NCI-H1092 (cell line): ENCODE results near the gene SESN1.

ENCODE experiments used
- DNase-seq: peaks from one replicate; lab custom pipeline; 2025; lab: John Stamatoyannopoulos, UW

SESN1 gene

DNA sequence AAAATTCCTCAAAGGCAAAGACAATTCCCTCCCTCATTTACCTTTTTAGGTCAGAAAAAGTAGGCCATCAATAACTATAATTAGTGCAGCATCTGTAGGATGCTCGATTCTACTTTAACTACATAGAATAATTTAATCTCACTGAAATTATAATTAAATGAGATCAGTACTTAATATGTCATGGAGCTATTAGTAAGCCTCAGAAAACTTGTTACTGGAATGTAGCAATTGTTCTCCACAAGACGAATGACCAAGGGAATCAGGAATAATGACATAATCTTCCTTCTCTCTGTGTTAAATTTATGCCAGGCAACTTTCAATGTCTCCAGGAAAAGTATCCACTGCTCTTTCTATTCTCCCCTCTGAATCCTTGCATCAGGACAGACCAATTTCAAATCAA lies 34.1 kb downstream of the SESN1 start:
- DNase-seq: no peak

DNA sequence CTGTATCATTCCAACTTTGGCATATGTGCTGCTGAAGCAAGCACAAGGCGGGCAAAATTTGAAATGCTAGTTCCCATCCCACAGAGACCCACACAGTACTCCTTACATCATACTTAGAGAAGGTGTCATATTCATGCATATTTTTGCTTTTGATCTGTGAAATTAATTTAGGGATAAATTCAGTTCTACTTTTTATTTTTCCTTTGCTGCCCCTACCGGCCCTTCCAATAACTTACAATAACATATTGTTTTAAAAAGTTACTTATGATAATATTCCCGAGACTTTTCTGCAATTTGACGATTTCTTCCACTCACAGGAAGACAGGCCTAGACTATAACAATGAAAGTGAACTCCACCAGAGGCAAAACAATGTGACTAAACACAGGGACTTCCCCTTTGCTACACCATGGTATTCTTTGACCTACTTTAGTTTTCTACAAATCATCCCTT lies 35.0 kb downstream of the SESN1 start:
- DNase-seq: no peak

DNA sequence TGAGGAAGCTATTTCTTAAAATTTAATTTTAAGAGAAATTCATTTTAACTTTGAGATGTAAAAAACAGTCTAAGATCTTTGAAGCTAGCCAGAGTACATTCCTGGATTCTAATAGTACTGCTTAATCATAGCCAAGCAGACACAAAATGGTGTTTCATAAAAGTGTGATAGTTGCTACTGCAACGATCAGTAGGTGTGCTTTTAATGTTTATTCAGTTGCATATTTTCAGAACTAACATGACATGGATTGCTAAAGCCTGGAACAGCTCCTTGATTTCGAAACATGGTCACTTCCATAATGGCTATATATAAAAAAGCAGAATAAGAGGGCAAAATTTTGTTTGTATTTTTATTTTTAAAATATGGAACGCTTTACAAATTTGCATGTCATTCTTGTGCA lies 35.5 kb downstream of the SESN1 start:
- no peak for DNase-seq

DNA sequence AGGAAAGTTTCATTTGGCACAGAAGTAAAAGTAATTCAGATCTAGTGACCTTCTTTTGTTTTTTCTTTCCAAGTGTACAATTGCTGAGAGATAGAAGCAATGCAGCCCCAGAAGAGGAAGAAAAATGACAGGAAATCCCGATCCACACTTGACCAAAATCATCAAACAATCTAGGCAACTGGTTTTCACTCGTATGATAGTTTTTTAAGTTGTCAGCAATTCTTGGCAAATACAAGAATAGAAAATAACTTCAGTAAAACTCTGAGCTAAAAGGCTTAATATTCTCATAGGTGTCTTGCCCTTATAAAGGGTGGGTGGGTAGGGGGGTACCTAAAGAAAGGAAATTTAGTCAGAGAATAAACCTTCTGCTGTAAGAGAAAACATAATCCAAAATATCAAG lies 36.0 kb downstream of the SESN1 start:
- no peak for DNase-seq

DNA sequence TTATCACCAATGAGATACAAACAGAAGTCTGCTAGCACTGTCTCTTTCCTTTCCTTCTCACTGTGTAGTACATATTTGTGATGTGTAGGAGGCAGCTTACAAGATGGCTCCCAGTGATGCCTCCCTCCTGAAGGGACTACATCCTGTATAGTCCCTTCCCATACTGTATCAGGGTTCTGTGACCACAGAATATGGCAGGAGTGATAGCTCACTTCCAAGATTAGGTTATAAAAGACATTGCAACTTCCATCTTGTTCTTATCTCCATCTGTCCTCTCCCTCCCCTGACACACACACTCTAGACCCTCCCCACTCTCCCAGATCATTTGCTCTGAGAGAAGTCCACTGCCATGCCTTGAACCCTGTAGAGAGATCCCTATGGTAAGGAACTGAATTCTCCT lies 38.0 kb downstream of the SESN1 start:
- DNase-seq: no peak

DNA sequence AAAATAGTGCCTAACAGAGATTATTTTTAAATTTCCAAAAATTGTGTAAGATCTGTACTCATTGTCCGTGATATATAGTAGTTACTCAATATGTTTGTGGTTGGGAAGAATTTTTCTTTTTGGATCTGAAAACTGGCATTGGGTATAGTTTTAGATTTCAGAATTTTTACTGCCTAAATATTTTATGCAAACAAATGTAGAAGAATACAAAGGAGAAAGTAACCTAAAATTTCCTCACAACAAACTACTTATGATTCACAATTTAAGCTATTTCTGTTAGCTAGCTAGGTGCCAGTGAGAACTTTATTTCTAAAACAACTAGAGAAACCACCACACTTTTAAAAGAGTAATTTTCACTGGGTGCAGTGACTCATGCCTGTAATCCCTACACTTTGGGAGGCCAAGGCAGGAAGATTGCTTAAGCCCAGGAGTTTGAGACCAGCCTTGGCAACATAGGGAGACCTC lies 38.8 kb downstream of the SESN1 start:
- no peak for DNase-seq

DNA sequence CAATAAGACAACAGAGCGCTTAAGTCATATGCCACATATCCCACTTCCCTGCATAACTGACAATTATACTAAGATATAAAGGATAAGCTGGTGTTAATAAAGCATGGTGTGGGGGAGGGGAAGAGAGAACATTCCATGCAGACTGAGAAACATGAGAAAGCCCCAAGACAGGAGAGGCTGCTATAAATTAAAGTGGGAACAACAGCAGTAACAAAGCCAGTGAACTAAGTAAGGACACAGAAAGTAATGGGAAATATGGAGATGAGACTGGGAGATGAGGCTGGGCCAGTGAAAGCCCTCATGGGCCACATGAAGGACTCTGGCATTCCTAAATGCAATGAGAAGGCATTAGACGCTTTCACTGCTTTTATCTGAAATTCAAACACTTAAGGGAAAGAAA lies 41.3 kb downstream of the SESN1 start:
- DNase-seq: no peak

DNA sequence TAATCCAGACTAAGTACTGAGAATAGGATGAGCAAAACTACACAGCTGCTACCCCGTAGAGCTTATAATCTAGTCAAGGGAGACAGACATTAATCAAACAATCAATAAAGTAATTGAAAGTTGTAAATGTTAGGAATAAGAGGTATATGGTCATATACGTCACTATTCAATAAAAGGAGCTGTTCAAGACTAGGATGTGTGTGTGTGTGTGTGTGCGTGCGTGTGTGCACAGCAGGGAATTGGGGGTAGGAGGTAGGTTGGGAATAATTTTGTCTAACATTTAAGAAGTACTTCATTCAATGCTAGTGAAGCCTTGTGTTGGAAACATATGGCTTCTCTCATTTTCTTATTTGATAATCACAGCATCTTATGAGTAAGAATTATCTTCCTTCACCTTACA lies 41.8 kb downstream of the SESN1 start:
- no peak for DNase-seq

DNA sequence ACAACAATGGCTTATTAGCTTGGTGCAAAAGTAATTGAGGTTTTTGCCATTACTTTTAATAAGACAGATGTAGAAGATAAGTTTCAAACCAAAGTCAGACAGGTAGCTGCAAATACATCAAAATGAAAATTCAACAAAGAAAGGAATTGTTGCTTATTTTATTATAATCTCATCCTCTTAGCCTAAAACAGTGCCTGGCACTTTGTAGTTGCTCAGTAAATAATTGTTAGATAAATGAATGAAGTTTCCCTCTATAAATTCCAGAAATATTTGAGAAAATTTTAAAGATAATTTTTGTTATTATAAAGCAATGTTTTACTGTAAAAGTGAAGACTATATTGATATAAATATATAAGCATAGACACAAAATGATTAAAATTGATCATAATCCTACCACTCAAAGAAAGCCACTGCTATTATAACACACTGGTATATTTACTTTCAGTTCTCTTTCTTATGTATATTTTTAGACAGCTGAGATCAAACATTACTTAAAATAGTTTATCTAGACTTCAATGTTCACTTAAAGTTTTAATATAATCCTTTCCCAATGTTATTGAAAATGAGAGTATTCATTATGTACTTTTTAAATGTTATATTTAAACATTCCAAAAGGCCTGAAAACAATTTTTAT lies 42.5 kb downstream of the SESN1 start:
- DNase-seq: no peak

DNA sequence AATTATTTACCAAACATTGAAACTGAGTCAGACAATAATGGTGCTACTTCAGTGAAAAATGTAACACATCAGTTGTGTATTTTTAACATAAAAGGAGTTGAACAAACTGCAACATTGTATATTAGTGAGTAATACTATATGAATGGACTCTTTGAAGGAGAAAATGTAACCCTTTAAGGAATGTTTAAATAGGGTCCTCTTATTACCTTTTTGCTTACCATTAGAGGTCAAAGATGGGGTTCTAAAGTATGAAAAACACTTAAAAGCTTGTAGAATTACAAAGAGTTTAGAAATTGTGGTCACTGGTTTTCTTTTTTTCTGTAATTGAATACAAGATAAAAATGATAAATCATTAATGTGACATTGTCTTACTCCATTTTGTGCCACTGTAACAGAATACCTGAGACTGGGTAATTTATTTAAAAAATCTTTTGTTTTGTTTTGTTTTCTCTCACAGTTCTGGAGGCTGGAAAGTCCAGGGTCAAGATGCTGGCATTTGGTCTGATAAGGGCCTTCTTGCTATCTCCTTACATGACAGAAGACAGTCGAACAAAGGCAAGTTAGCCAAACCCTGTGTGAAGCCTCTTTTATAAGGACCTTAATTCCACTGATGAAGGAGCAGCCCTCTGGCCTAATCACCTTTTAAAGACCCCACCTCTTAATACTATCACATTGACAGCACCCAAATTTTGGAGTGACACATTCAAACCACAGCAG lies 43.2 kb downstream of the SESN1 start:
- DNase-seq: no peak

DNA sequence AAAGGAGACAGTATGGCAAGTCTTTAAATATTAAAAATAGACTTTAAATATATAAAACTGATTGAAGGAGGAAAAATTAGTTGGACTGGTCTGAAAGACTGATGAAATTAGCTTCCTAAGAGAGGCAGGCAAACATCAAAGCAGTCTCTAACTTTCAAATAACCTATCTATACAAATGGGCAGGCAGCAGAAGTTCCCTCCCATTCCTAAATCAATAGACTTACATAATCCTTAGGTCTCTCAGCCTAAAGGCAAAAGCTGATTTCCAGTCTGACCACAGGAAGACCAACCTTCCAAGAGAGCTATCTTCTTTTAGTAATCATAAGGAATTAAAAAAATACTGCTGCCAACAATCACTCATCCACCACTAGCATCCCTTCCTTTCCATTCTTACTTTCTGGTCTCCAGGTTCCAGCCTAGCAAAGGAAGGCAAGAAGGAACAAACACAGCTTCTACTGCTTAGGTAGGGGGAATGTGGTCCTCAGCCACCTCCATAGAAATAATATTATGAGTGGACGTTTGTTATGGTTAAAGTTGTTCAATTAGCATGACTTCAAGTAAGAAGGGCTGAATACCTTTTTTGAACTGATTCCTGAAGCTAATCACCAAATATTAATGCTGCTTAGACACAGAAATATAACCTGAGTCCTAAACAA lies 44.1 kb downstream of the SESN1 start:
- no peak for DNase-seq

DNA sequence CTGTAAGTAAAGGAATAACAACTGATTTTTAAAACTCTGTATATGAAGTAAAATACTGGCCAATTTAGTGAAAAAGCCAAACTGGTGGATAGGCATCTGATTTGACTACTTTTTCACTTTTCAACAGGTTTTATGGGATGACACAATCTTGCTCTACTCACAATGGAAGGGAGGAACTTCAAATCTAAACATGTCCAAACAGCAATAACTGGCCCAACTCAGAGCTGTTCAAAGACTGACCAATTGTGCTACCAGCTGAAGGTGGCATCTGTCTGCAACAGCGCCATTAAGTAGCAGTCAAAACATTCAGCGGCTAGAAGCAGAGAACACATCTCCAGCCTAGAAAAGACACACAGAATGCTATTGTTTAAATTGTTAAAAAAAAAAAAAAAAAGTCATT lies 44.6 kb downstream of the SESN1 start:
- DNase-seq: no peak

DNA sequence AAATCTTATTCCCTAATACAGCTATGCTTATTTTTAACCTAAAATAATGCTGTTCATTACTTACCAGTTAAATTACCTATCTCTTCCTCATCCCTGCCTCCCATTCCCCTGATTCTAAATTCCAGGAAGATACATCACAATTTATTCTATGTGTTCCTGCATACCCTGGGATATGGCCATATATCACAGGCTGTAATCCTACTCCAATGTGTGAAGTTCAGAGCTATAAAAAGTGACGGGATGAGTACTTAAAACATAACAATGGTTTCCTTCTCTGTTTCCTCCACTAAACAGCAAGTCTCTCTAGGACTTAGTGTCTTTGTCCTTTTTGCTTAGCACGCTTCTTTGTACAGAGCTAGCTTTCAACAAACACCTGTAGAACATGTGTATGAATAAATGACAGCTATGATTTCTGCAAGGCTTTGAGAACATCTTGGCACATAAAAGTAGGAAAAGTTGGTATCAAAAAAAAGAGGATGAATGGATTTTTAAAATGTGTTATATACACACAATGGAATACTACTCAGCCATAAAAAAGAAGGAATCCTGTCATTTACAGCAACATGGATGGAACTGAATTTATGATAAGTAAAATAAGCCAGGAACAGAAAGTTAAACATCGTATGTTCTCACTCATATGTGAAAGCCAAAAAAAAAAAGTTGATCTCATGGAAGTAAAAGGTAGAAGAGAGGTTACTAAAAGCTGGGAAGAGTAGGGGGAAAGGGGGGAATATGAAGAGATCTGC lies 45.8 kb downstream of the SESN1 start:
- DNase-seq: no peak

DNA sequence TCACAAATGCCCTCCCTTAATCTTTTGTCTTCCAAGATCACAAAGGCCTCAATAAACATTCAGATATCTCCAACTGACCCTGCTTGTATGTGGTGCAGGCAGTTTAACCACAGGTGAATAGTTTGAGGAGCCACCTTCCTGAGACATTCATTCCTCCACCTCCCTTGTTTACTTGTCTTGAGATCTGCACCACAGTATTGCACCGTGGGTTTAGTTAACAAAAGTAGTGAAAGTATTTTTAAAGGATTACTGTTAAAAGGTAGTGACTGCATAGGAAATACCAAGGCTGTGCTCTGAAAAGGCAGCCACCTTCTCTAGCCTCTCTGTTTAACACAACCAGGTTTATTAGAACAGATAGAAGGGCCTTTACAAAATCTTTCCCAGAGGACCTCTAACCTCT lies 46.5 kb downstream of the SESN1 start:
- DNase-seq: no peak

DNA sequence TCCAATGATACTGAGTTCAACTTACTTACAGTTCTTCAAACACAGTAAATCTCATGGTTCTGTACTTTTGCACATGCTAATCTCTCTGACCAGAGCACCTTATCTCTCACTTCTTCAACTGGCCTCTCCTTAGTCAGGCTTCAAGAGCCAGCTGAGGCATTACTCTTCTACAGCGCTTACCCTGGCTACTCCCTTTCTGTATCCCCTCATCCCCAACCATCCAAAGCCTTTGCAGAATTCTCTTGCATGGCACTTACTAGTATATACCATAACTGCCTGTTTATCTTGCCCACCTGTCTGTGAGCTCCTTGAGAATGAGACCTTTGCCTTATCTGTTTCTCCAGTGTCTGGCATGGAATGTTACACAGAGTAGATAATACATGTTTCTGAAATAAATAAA lies 49.2 kb downstream of the SESN1 start:
- no peak for DNase-seq

DNA sequence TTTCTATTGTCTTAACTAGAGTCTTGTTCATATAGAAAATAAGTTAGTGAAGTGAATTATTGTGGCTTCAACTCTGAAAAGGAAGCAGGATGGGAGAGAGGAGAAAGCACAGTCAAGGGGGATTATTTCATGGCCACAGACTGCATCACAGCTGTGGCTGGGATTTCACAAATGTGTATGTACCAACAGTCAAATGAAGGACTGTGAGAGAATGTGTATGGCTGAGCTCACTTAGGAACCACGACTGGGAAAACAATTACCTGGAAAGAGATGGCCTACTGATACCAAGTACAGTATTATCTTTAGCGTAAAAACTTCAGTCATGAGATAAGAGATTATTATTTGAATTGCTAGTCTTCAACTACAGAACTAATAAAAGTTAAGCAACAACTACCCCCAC lies 54.9 kb downstream of the SESN1 start:
- DNase-seq: no peak

DNA sequence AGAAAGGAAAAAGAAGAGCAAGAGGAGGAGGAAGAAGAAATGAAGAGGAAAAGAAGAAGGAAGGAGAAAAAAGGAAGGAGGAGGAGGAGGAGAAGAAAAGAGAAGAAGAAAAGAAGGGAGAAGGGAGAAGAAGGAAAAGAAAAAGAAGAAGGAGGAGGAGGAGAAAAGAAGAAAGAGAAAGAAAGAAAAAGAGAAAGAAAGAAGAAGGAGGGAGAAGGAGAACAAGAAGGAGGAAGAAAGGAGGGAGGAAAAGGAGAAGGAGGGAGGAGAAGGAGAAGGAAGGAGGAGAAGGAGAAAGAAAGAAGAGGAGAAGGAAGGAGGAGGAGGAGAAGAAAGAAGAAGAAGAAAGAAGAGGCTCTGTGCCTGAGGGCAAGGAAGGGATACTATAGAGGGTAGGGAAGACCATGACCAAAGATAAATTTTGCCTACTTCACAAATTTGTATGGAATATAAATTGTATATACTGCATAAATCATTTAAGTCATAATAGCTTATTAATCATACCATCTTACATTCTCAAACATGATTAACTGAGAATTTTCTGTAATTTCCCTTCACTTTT lies 55.7 kb downstream of the SESN1 start:
- DNase-seq: no peak

DNA sequence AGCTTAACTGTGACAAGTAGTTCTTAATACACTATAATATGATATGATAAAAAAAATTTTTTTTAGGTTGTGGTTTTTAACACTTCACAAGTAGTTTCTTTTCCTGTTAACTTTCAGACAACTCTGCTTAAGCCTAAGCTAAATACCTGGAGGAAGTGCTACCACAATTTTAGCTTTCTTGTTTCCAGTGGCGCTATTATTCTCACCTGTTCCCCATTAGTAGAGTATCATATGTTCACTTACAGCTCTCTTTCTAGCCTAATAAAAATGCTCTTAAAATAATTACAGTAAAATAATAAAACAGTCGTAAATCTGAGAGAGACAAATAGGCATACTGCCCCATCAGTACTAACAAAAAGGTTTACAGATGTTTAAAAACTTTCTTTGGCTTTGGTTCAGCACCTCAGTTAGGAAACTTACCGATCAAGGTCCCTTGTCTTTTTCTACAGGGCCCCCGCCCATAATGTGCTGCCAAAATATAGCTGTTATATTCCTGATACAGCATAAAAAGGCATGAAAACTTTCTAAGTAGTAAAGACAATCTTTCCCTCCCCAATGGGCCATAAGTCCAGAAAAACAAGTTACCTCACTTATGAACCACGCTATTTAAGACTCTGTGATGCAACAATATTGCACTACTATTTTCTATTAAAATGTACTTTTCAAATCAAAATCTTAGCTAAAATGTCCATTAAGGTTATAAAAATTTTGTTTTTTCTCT lies 57.9 kb downstream of the SESN1 start:
- no peak for DNase-seq

DNA sequence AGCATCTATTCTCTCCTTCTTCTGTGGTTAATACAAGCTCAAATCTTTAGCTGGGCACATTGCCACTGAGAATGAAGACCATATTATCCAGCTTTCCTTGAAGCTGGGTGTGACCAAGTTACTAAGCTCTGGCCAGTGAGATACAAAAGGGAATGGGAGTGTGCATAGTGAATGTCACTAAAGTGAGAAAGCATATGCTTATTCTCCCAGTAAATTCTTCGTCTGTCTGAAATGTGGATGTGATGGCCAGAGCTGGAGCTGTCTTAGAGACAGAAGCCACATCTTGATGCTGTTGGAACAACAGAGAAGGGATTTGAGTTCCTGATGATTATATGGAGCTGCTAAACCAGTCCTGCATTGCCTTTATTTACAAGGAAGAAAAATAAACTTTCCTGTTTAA lies 60.1 kb downstream of the SESN1 start:
- no peak for DNase-seq

DNA sequence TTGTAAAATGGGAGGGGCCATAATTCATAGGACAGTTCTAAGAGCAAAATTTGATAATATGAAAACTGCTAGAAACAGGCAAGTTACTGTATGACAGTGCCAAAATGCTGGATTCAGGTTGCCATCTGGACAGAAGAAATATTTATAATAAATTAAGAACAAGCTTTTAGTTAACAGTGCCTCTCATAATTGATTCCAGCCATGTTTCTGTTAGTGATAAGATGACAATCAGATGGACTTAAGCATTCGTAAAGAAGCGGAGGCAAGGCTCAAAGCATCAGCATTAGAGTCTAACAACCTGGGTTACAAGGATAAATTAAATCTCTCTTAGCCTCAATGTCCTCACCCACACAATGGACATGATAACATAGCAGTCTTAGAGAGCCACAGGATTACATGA lies 61.0 kb downstream of the SESN1 start:
- DNase-seq: no peak

DNA sequence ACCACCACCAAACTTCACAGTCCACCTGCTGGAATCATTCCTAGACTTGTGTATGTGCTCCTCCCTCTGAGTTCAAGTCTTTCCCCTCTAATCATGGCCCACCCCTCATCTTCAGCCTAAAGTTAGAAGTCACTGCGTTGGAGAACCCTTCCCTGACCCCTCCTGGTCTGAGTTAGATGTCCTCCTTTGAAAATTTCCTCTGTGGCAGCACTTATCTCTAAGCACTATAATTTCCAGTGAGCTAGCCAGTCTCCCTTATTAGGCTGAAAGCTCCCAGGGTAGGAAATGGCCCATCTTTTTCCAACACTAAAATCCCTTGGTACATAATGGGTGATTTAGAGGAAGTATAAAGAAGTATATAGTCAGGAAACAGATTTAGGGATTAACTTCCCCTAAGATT lies 63.2 kb downstream of the SESN1 start:
- no peak for DNase-seq

DNA sequence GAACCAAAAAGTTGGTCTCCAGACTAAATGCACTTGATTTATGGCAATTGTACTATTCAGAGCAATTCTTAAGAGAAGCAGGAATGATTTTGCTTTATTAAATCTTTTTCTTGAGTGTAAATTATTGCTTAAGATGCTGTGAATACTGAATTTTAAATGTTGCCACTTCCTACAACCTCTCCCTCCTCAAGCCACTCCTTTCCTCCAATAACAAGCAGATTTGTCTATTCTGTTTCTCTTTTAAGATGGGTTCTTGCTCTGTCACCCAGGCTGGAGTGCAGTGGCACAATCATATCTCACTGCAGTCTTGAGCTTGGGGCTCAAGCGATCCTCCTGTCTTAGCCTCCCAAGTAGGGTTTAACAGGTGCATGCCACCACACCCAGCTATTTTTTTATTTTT lies 65.3 kb downstream of the SESN1 start:
- no peak for DNase-seq
